ENCODE results near the gene ITPRIPL1.
"Not testable (repeated sequence)": the region's sequence is repeated elsewhere in the genome, so short reads cannot be mapped to it uniquely, and the experiment has no call there.

ITPRIPL1 gene

GRCh38 chr2:96325041-96325883 is at the start of gene ITPRIPL1:
TSS of gene ITPRIPL1 (plus strand) at chr2:96325317. CDS start at chr2:96325840, 523 bp downstream.
- no peak for DNase-seq (ENCODE audit: low read depth in 1 of 2, low spot score in 1 of 2)

GRCh38 chr2:96276787-96277499 is 48.2 kb upstream of the ITPRIPL1 start:
- no peak for DNase-seq (ENCODE audit: low read depth in 1 of 2, low spot score in 1 of 2)

GRCh38 chr2:96287273-96287856 is 37.8 kb upstream of the ITPRIPL1 start:
- DNase-seq (ENCODE audit: low read depth in 1 of 2, low spot score in 1 of 2), result no peak

- DNase-seq (ENCODE audit: low read depth in 1 of 2, low spot score in 1 of 2), result no peak
Measured at GRCh38 chr2:96291751-96292150, 33.4 kb upstream of the ITPRIPL1 start.

GRCh38 chr2:96294271-96294670 is 30.8 kb upstream of the ITPRIPL1 start:
- DNase-seq (ENCODE audit: low read depth in 1 of 2, low spot score in 1 of 2), result not testable (repeated sequence)

- DNase-seq (ENCODE audit: low read depth in 1 of 2, low spot score in 1 of 2), result no peak
Measured at GRCh38 chr2:96296925-96297324, 28.2 kb upstream of the ITPRIPL1 start.

- no peak for DNase-seq (ENCODE audit: low read depth in 1 of 2, low spot score in 1 of 2)
Measured at GRCh38 chr2:96301865-96302264, 23.3 kb upstream of the ITPRIPL1 start.

- no peak for DNase-seq (ENCODE audit: low read depth in 1 of 2, low spot score in 1 of 2)
Measured at GRCh38 chr2:96304606-96305005, 20.5 kb upstream of the ITPRIPL1 start.

GRCh38 chr2:96305091-96305978 is 19.8 kb upstream of the ITPRIPL1 start, which contains the start of gene SNRNP200:
TSS of gene SNRNP200 (minus strand) at chr2:96305546. CDS start at chr2:96305437, 109 bp downstream.
- peak; percentile 76 to 88 for DNase-seq (ENCODE audit: low read depth in 1 of 2, low spot score in 1 of 2)

GRCh38 chr2:96305979-96306308 is 19.2 kb upstream of the ITPRIPL1 start:
- DNase-seq (ENCODE audit: low read depth in 1 of 2, low spot score in 1 of 2), result no peak

GRCh38 chr2:96306370-96306769 is 18.7 kb upstream of the ITPRIPL1 start:
- DNase-seq (ENCODE audit: low read depth in 1 of 2, low spot score in 1 of 2), result no peak

GRCh38 chr2:96308248-96308647 is 16.9 kb upstream of the ITPRIPL1 start:
- no peak for DNase-seq (ENCODE audit: low read depth in 1 of 2, low spot score in 1 of 2)

GRCh38 chr2:96315005-96315399 is 10.1 kb upstream of the ITPRIPL1 start:
- DNase-seq (ENCODE audit: low read depth in 1 of 2, low spot score in 1 of 2), result no peak

GRCh38 chr2:96315400-96316071 is 9.6 kb upstream of the ITPRIPL1 start:
- DNase-seq (ENCODE audit: low read depth in 1 of 2, low spot score in 1 of 2), result no peak

- no peak for DNase-seq (ENCODE audit: low read depth in 1 of 2, low spot score in 1 of 2)
Measured at GRCh38 chr2:96316999-96317398, 8.1 kb upstream of the ITPRIPL1 start.

- DNase-seq (ENCODE audit: low read depth in 1 of 2, low spot score in 1 of 2), result no peak
Measured at GRCh38 chr2:96317584-96317997, 7.5 kb upstream of the ITPRIPL1 start.

GRCh38 chr2:96318723-96319122 is 6.4 kb upstream of the ITPRIPL1 start:
- DNase-seq (ENCODE audit: low read depth in 1 of 2, low spot score in 1 of 2), result no peak

GRCh38 chr2:96319396-96319795 is 5.7 kb upstream of the ITPRIPL1 start:
- DNase-seq (ENCODE audit: low read depth in 1 of 2, low spot score in 1 of 2), result no peak

GRCh38 chr2:96320326-96320725 is 4.8 kb upstream of the ITPRIPL1 start:
- DNase-seq (ENCODE audit: low read depth in 1 of 2, low spot score in 1 of 2), result no peak
